WTC11 (cell line): Measurements from ENCODE around the gene MYOM3.

Experiments
- CBFB ChIP-seq: sonication (generic); formaldehyde crosslinking; IDR thresholded peaks from 2 replicates; pipeline ENCODE4 v1.8.1; 2022; ENCODE audit warnings: mild to moderate bottlenecking, low read depth, missing genetic modification reagents
- MYBL2 ChIP-seq: sonication (generic); formaldehyde crosslinking; IDR thresholded peaks from 2 replicates; pipeline ENCODE4 v1.8.1; 2023; ENCODE audit warnings: mild to moderate bottlenecking, moderate library complexity, missing genetic modification reagents
- NFYB ChIP-seq: sonication (generic); formaldehyde crosslinking; conservative IDR thresholded peaks from 2 replicates; pipeline ENCODE4 v1.8.0; 2022; ENCODE audit warnings: low read depth, missing genetic modification reagents
- TF ChIP-seq, protein P1 (sequence below): fragments of 200-600 bp; IDR thresholded peaks from 2 replicates; pipeline ENCODE4 v1.8.0; 2022; ENCODE audit warnings: antibody characterized with exemption
- TF ChIP-seq, protein P2 (sequence below): sonication (generic); formaldehyde crosslinking; IDR thresholded peaks from 2 replicates; pipeline ENCODE4 v1.8.1; 2023; ENCODE audit warnings: mild to moderate bottlenecking, missing genetic modification reagents
- TF ChIP-seq, protein P3 (sequence below): sonication (generic); formaldehyde crosslinking; conservative IDR thresholded peaks from 2 replicates; pipeline ENCODE4 v1.8.1; 2022; ENCODE audit warnings: mild to moderate bottlenecking, missing genetic modification reagents
- TF ChIP-seq, protein P4 (sequence below): sonication (generic); formaldehyde crosslinking; IDR thresholded peaks from 2 replicates; pipeline ENCODE4 v1.8.0; 2022; ENCODE audit warnings: mild to moderate bottlenecking, missing genetic modification reagents
- TF ChIP-seq, protein P5 (sequence below): sonication (generic); formaldehyde crosslinking; IDR thresholded peaks from 2 replicates; pipeline ENCODE4 v1.8.0; 2022; ENCODE audit warnings: mild to moderate bottlenecking, missing genetic modification reagents
- TF ChIP-seq, protein P6 (sequence below): sonication (generic); formaldehyde crosslinking; IDR thresholded peaks from 2 replicates; pipeline ENCODE4 v1.8.1; 2022; ENCODE audit warnings: mild to moderate bottlenecking, moderate library complexity, missing genetic modification reagents

DNA sequence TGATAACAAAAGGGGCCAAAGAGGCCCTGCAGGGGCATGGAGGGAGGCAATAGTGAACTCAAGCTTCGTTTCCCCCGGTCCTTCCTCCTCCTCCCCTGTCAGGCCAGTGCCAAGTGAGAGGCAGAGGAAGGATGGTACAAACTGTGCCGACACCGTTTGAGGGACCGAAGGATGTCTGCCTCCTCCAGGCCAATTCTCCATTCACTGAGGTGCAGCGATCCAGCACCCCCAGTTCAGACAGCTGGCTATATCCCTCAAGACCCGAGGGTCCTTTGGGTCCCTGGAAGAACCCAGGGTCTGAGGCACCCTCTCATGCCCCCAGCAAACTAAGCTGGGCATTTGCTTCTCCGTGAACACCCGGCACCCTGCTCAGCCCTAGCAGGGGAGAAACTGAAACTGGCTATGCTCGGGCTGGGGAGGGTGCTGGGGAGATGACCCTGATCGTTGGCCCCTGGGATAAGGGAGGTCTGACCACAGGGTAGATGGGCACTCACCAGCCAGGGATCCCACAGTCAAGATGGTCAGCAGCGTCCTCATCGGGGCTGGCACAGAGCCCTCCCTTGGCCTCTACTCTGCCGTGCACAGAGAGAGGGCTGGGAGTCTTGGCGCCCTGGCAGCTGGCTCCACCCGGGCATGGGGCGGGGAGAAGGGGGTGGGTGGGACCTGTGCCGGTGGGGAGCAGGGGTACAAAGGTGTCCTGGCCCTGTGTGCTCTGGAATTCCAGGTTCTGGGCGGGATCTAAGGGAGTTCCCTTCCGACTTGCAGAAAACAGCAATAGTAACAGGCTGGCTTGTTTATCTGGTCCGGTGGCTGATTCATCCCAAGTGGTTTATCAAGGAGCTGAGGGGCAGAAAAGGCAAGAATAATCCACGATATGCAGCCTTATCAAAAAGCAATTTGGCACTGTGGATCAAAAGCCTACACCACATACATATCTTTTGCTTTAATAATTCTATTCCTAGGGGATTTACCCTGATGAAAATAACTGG lies 30.9 kb upstream of the MYOM3 start, which contains the start of gene IL22RA1:
- TF ChIP-seq, protein P1, sequence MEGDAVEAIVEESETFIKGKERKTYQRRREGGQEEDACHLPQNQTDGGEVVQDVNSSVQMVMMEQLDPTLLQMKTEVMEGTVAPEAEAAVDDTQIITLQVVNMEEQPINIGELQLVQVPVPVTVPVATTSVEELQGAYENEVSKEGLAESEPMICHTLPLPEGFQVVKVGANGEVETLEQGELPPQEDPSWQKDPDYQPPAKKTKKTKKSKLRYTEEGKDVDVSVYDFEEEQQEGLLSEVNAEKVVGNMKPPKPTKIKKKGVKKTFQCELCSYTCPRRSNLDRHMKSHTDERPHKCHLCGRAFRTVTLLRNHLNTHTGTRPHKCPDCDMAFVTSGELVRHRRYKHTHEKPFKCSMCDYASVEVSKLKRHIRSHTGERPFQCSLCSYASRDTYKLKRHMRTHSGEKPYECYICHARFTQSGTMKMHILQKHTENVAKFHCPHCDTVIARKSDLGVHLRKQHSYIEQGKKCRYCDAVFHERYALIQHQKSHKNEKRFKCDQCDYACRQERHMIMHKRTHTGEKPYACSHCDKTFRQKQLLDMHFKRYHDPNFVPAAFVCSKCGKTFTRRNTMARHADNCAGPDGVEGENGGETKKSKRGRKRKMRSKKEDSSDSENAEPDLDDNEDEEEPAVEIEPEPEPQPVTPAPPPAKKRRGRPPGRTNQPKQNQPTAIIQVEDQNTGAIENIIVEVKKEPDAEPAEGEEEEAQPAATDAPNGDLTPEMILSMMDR: no peak
- TF ChIP-seq CBFB (CRISPR knock-in tag) (no peak), NFYB (no peak), MYBL2 (CRISPR knock-in tag) (no peak)
- TF ChIP-seq, protein P2, sequence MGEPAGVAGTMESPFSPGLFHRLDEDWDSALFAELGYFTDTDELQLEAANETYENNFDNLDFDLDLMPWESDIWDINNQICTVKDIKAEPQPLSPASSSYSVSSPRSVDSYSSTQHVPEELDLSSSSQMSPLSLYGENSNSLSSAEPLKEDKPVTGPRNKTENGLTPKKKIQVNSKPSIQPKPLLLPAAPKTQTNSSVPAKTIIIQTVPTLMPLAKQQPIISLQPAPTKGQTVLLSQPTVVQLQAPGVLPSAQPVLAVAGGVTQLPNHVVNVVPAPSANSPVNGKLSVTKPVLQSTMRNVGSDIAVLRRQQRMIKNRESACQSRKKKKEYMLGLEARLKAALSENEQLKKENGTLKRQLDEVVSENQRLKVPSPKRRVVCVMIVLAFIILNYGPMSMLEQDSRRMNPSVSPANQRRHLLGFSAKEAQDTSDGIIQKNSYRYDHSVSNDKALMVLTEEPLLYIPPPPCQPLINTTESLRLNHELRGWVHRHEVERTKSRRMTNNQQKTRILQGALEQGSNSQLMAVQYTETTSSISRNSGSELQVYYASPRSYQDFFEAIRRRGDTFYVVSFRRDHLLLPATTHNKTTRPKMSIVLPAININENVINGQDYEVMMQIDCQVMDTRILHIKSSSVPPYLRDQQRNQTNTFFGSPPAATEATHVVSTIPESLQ (CRISPR knock-in tag): no peak
- TF ChIP-seq, protein P3, sequence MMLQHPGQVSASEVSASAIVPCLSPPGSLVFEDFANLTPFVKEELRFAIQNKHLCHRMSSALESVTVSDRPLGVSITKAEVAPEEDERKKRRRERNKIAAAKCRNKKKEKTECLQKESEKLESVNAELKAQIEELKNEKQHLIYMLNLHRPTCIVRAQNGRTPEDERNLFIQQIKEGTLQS (CRISPR knock-in tag): no peak
- TF ChIP-seq, protein P4, sequence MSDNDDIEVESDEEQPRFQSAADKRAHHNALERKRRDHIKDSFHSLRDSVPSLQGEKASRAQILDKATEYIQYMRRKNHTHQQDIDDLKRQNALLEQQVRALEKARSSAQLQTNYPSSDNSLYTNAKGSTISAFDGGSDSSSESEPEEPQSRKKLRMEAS: no peak
- TF ChIP-seq, protein P5, sequence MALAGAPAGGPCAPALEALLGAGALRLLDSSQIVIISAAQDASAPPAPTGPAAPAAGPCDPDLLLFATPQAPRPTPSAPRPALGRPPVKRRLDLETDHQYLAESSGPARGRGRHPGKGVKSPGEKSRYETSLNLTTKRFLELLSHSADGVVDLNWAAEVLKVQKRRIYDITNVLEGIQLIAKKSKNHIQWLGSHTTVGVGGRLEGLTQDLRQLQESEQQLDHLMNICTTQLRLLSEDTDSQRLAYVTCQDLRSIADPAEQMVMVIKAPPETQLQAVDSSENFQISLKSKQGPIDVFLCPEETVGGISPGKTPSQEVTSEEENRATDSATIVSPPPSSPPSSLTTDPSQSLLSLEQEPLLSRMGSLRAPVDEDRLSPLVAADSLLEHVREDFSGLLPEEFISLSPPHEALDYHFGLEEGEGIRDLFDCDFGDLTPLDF (CRISPR knock-in tag): no peak
- TF ChIP-seq, protein P6, sequence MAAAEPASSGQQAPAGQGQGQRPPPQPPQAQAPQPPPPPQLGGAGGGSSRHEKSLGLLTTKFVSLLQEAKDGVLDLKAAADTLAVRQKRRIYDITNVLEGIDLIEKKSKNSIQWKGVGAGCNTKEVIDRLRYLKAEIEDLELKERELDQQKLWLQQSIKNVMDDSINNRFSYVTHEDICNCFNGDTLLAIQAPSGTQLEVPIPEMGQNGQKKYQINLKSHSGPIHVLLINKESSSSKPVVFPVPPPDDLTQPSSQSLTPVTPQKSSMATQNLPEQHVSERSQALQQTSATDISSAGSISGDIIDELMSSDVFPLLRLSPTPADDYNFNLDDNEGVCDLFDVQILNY (CRISPR knock-in tag): no peak
